HG03135 (cell line): Measurements from ENCODE around the gene CD8A.

ENCODE experiments used
- ATAC-seq: cut with Tn5 transposase; IDR thresholded peaks from one replicate; pipeline ENCODE4 v1.9.1; 2021; ENCODE audit warnings: mild to moderate bottlenecking, moderate library complexity; ENCODE audit not compliant: unreplicated experiment

The CD8A gene

GRCh38 chr2:86809481-86810121, 18.9 kb upstream of the CD8A start:
- no peak for ATAC-seq

- peak; percentile 97 for ATAC-seq
Measured at GRCh38 chr2:86808315-86809161, 17.8 kb upstream of the CD8A start.

GRCh38 chr2:86807468-86808275, 17.0 kb upstream of the CD8A start:
- ATAC-seq = no peak

GRCh38 chr2:86807133-86807467, 16.4 kb upstream of the CD8A start:
- no peak for ATAC-seq

GRCh38 chr2:86806059-86806857, 15.5 kb upstream of the CD8A start:
- ATAC-seq = no peak

GRCh38 chr2:86800856-86801567, 10.3 kb upstream of the CD8A start:
- no peak for ATAC-seq

GRCh38 chr2:86794861-86795260, 4.1 kb upstream of the CD8A start:
- ATAC-seq = no peak

GRCh38 chr2:86793752-86794151, 3.0 kb upstream of the CD8A start:
- no peak for ATAC-seq

- ATAC-seq = no peak
Measured at GRCh38 chr2:86791573-86791972, 860 bp upstream of the CD8A start.

- no peak for ATAC-seq
Measured at GRCh38 chr2:86790134-86790675, 508 bp downstream of the CD8A start.

- no peak for ATAC-seq
Measured at GRCh38 chr2:86789687-86790133, 1.0 kb downstream of the CD8A start.

GRCh38 chr2:86788881-86789686, 1.6 kb downstream of the CD8A start:
- ATAC-seq = no peak

- no peak for ATAC-seq
Measured at GRCh38 chr2:86788165-86788564, 2.5 kb downstream of the CD8A start.

GRCh38 chr2:86787736-86788135, 3.0 kb downstream of the CD8A start:
- ATAC-seq = no peak

GRCh38 chr2:86786001-86786536, 4.6 kb downstream of the CD8A start:
- ATAC-seq = no peak

GRCh38 chr2:86785456-86785855, 5.3 kb downstream of the CD8A start:
- ATAC-seq = no peak

GRCh38 chr2:86783615-86784339, 6.9 kb downstream of the CD8A start:
- ATAC-seq = peak; percentile 90

GRCh38 chr2:86782748-86783147, 8.0 kb downstream of the CD8A start:
- no peak for ATAC-seq
